Embryonic facial prominence (tissue), 1 donor: ENCODE results near the gene CCSER1.

ENCODE experiments used
- DNase-seq: peaks from one replicate; pipeline ENCODE4 v3.0.0-alpha.2; 2016; ENCODE audit errors: extremely low spot score

The CCSER1 gene

DNA sequence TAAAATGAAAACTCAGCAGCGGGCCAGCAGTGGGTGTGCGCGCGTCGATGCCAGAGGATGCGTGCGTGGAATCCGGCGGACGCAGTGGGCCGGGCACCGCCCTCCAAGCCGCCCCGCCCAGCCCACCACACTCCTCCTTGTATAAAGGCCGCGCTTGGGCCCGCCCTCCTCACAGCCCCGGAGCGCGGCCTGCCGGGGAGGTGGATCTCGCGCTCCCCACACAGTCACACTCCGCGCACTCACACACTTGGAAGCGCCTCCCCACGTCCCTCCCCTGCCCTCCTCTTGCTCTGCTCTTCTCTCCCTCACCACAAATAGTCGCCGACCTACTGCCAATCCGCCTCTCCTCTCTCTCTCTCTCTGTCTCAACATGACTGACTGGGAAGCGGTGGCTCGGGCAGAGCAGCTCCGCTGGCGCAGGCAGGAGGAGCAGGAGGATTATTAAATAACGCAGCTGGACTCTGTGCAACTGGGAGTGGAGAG lies at the start of gene CCSER1:
Gene CCSER1, plus strand, starts transcription at position 172 of the 483 bp plus-strand sequence.
- peak; percentile 55 for DNase-seq

DNA sequence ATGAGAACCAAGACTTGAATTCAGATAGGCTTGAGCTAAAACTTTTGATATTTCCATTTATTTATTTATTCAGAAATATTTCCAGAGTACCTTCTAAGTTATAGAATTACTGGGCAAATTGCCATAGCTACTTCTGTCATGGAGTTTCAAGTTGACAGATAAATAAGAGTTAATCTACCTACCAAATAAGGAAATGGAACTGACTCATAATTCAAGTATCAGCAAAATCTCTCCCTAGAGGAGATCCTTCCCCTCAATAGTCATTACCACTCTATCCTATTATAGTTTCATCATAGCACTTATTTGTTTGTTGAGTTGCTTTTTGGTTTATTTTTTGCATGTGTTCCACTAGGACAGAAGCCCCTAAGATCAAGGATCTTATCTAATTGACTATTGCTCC lies 48.8 kb upstream of the CCSER1 start:
- DNase-seq, result no peak

DNA sequence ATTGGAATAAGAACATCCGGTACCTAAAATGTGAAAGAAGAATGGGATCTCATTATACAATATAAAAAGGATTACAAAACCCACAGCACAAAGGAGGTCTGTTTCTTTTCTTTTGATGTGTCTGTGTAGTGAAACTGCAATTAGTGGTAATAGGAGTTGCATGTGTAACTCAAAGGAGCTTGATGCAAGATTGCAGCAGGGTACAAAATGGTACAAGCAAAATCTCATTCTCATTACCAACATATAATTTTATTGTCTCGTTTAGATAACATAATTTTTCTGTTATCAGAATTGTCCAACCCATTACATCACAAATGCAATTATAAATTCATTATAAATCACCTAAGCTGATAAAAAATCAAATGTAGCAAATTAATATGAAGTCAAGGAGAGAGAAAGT lies 47.1 kb upstream of the CCSER1 start:
- no peak for DNase-seq

DNA sequence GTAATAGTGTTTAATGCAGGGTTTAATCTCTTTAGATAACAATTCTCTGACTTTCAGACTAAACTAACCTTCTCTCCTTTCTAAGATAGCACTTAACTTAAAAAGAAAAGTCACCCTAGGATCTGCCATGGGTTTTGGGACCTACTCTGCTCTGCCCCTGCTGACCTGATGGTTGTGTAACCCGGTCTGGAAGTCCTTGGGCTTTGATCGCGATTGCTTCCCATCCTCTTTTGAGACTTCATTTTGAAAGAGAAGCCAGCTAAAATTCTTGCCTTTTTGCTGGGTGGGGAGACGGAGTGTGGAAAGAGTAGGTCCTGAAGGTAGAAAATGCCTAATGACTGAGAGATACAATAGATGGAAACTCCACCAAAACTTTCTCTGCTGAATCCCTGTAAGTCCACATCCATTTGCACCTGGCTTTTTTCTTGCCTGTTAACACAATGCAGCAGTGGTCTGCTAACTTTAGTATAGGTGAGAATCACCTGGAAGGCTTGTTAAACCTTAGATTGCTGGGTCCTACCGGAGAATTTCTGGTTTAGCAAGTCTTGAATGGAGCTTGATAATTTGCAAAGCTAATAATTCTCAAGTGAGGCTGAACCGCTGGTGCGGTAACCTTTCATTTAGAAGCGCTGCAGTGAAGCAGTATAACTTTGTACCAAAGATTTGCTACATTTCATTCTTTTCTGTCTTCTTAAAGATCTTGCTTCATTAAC lies 45.6 kb upstream of the CCSER1 start:
- DNase-seq, result no peak

- DNase-seq, result no peak
Measured at GRCh38 chr4:90082449-90082848, 44.7 kb upstream of the CCSER1 start.

DNA sequence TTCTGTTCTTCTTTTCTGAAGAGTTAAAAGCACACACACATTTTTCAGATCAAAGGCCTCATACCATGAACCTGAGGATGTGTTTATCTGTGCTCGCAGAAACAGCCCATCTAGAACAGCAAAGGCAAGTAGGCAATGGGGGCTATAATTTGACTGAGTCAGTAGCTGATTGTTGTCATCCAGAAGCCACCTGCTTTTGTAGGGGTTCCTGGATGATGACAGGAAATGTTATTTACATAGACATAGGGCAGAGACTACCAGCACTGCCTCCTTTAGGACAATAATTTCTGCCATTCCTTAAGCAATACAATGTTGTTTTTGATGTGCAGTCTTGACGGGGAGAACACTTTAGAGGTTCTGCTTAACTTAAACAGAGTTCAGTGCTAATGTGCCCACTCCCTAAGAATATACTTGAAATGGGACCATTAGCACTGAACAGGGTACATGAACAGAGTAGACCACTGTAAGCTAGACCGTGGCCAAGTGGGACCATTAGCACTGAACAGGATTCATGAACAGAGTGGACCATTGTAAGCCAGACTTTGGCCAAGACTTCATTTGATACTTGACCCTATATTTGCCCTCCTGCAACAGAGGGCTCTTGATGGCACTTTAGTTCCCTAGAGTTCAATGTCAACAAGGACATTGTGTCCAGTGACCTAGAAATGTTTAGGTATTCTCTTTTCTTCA lies 42.8 kb upstream of the CCSER1 start:
- no peak for DNase-seq

DNA sequence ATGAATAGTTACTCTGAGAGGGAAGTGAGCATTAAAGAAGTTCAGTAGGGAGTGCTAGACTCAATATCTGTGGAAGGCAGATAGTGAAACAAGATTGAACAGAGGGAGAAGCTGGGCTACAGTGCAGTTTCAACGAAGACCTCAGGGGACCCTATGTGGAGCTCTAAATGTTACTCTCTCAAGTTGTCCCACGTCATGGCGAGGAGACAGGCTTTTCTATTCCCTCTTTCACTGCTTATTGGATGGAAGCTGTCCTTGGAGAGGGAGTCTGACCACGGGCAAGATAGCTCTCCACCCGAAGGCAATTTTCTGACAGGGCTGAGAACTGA lies 42.3 kb upstream of the CCSER1 start:
- DNase-seq, result no peak

DNA sequence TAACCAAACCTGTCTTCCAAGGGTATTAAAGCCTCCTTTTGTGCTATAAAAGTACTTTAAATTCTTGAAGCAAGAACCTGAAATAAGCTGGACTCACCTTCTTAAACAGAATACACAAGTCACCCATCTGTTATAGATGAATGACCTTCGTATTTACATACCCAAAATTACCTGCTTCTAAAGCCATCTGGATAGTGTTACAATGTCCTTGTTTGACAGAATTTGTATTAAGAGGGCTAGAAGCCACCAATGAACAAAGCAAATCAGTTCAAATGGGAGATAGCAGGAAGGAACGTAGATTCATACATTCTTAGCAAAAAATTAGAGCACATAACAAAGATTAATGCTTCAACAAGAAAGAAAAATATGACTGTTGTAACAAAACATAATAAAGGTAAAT lies 33.7 kb upstream of the CCSER1 start:
- no peak for DNase-seq

DNA sequence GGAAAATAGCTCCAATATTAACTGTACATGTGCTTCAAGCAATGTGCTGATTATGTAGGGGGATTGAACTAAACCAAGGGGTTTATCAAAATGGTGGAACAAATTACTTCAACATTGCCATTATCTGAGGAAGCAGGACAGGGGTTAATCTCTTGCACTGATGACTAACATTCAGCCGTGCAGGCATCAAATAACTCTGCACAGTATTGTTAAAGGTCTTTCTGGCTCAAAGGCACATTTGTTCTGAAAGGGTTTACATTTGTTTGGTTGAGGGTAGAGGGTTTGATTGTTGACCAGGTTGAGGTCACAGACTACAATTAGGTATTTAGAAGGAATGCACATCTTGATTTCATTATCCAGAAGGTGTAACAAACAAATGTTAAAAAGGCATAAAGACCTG lies 32.2 kb upstream of the CCSER1 start:
- no peak for DNase-seq

DNA sequence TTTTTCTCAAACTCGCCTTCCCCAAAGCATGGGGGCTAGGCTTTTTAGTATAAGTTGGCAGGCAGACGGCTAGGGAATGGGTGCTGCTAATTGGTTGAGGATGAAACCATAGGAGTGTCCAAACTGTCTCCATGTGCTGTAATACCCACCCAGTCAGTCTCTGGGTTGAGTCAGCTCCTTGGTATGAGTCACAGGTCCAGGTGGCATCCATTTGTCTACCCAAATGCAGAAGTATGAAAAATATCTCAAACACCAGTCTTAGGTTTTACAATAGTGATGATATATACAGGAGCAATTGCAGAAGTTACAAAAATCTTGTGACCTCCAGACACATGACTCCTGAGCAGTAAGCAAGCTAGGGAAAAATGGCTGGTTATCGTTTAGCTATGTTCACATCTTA lies 27.4 kb upstream of the CCSER1 start:
- DNase-seq, result no peak

DNA sequence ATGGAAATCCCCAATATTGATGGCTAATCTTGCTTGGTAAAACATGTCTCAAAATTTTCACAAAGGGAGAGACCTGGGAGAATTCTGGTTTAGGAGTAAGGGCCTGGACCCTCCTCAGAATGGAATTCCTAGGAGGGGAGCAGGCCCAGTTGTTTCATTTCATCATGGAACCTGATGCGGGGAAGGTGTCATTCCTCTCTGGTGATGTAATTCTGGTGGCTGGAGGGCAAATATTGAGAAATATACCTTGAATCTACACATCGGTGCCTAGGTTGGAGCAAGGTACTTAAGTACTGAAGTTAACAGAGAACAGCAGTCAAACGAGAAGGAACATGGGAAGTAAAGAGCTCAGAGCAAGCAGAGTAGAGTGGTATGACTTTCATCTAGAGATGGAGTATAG lies 23.2 kb upstream of the CCSER1 start:
- no peak for DNase-seq

DNA sequence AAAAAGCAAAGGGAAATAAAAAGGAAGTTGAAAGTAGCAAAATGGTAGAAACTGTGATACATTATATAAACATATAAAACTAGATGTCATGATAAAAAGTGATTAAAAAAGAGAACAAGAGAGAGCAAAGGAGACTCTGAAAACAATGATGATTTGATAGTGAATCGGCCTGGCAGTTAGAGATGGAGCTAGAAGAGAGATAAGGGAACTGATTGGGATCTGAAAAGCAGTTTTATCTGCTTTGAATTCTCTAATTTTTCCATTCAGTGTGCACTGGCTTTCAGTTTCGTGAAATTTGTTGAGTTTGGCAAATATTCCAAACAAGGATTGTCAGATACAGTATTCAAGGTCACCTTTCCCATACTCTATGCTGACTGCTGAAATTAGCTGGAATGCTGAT lies 21.9 kb upstream of the CCSER1 start:
- no peak for DNase-seq

DNA sequence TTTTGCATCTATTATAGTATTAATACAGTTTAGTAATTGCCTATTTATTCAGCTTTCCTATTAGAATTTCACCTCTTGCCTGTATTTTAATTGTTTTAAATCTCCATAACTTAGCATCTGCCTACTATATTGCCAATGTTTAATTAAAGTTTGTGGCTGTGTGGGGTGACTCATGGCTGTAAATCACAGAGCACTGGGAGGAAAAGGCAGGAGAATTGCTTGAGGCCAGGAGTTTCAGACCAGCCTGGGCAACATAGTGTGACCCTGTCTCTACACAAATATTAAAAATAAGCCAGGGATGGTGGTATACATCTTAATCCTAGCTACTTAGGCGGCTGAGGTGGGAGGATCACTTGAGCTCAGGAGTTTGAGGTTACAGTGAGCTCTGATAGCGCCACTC lies 14.5 kb upstream of the CCSER1 start:
- no peak for DNase-seq

GRCh38 chr4:90113881-90114457 lies 13.2 kb upstream of the CCSER1 start:
- no peak for DNase-seq

- DNase-seq, result no peak
Measured at GRCh38 chr4:90118527-90119195, 8.5 kb upstream of the CCSER1 start.

GRCh38 chr4:90120037-90120436 lies 7.2 kb upstream of the CCSER1 start:
- DNase-seq, result no peak

DNA sequence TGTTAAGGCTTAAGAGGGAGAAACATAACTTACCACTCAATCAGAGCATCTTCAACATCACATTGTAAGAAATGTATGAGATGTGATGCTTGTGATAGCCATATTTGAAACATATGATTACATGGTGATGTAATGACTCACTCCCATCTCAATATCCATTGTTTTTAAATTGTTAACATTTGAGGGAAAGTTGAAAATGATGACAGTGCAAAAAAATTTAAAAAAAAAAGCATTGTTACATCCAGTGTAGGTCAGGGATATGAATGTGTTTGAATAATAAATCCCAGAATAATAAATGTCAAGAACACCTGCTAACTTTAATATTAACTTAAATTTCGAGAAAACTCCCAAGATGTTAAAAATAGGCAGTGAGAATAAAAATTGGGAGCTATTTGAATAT lies 6.4 kb upstream of the CCSER1 start:
- DNase-seq, result no peak

DNA sequence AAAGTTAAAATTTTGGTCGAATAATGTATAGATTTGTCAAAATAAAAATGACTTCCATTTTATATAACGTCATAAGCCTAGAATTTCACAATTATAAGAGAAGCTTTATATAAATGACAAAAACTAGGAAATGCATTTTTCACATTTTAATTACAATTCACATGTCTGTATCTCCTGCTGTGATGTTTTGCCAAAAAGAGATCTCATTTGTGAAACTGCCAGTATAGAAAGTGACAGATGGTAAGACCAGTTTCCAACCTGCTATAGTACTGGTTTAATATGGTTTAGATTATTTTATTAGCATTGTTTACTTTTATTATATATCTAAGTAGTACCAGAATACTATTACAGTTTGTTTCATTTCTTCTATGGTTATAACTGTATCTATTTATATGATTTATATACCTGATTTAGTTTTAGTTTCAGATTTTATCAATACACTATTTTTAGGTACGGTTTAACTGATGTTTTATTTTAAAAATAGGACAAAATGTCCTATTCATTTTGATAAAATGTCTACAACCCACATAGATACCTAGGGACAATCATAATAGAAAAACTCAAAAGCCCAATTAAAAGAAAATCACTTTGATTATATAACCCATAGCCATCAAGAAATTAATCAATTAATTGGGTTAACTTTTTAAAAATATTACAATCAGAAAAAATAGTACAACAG lies 5.4 kb upstream of the CCSER1 start:
- DNase-seq, result no peak

GRCh38 chr4:90122355-90122748 lies 4.8 kb upstream of the CCSER1 start:
- DNase-seq, result no peak

DNA sequence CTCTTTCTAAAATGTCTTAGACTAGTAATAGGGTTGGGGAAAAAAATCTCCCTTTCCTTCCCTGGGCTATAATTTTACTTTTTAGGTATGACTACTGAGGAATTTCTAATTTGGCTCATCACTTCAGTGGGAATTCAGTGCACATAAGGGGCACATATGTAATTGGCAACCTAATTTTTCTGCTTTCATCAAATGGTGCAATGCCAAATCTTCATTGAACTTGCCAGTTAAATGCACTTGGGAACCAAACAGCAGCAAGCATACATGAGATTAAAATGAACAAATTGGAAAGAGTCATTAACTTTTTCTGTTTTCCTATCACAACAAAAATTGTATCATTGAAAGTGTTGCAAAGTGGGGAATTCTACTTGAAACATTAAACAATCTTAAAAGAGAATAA lies 2.9 kb upstream of the CCSER1 start:
- DNase-seq, result no peak

DNA sequence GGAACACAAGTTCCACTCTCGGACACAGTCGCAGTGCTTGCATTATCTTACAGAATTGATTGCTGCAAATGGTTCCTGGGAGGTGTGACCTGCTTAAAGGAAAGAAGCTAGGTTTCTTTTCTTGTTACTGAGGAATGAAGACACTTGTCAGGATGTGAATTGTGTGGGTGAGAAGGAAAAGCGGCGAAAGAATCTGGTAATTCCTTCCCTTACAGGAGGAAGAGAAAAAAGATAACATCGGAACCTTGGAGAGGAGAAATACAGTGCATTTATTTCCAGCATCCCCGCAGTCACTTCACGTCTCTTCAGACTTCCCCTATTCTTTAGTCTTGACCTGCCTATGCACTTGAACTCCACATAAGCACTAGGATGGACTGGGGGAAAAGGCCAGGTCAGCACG lies 389 bp upstream of the CCSER1 start:
- DNase-seq, result no peak

- no peak for DNase-seq
Measured at GRCh38 chr4:90127706-90128345, 632 bp downstream of the CCSER1 start.
